GM12878 (cell line): ENCODE results near the gene MAMLD1. TPM values are rescaled to one million over a fixed set of nuclear protein-coding genes. Genes with fewer than 3 reads are reported as not detected.

Experiments
- ATAC-seq: fragments of 200-7000 bp; cut with Tn5 transposase; 3 replicates; pipeline ENCODE4 v1.9.1; 2020; ENCODE audit warnings: mild to moderate bottlenecking, moderate library complexity
- BruUV-seq: library from RNA; stranded (reverse); fragments of 400-500 nt; replicated peaks from 2 replicates; lab custom pipeline; 2021; lab: Mats Ljungman, UMichigan
- CTCF ChIA-PET: fragments of 300-600 bp; sonication (Branson Sonifier 250); formaldehyde crosslinking; extraction: SDS; loops from one replicate; lab custom pipeline; 2021; ENCODE audit warnings: inconsistent platforms; lab: Yijun Ruan, JAX
- POLR2A ChIA-PET: fragments of 350-600 bp; formaldehyde crosslinking; extraction: SDS; loops from one replicate; lab custom pipeline; 2021; ENCODE audit warnings: inconsistent platforms; lab: Charles Lee
- RAD21 ChIA-PET: fragments of 300-600 bp; sonication (Branson Sonifier 250); formaldehyde crosslinking; loops from one replicate; lab custom pipeline; 2023; ENCODE audit warnings: antibody characterized with exemption; ENCODE audit not compliant: unreplicated experiment; lab: Charles Lee
- SMC1A ChIA-PET: fragments of 300-600 bp; sonication (Branson Sonifier 250); formaldehyde crosslinking; loops from one replicate; lab custom pipeline; 2023; ENCODE audit not compliant: unreplicated experiment, uncharacterized antibody; lab: Charles Lee
- DNase-seq: peaks from one replicate; pipeline ENCODE4 v3.0.0-alpha.2; 2011; ENCODE audit warnings: low read depth, low spot score
- FAIRE-seq: peaks from 3 replicates; lab custom pipeline; 2011; peaks lifted over from hg19 to GRCh38; lab: Jason Lieb, UNC
- H2AFZ ChIP-seq: 2 replicates; pipeline ENCODE4 v1.6.0; 2011; ENCODE audit warnings: low read depth, low read length, control low read depth; ENCODE audit not compliant: control insufficient read depth
- H3K27ac ChIP-seq: 2 replicates; pipeline ENCODE4 v1.5.1; 2011; ENCODE audit warnings: control low read depth; ENCODE audit not compliant: control insufficient read depth, insufficient read depth
- H3K27me3 ChIP-seq, 2 experiments: replicated peaks in 1 of 2; 2 replicates each; pipeline versions ENCODE4 v1.6.0 to v1.6.1; 2011; ENCODE audit warnings: low read length in 1 of 2; ENCODE audit not compliant: control insufficient read depth in 2 of 2, insufficient read depth in 2 of 2
- H3K36me3 ChIP-seq, 2 experiments: 2 replicates each; pipeline ENCODE4 v1.5.1; 2011; ENCODE audit warnings: low read length in 1 of 2; ENCODE audit not compliant: control insufficient read depth in 2 of 2, insufficient read depth in 2 of 2
- H3K4me1 ChIP-seq: 2 replicates; pipeline ENCODE4 v1.6.1; 2011; ENCODE audit warnings: mild to moderate bottlenecking, low read length, moderate library complexity, mixed read lengths; ENCODE audit not compliant: control insufficient read depth, insufficient read depth
- H3K4me2 ChIP-seq: 2 replicates; pipeline ENCODE4 v1.6.0; 2011; ENCODE audit warnings: control low read depth; ENCODE audit not compliant: control insufficient read depth, insufficient read depth
- H3K4me3 ChIP-seq: fragments of 200-600 bp; sonication (generic); 2 replicates; pipeline ENCODE4 v1.5.1; 2016
- H3K79me2 ChIP-seq: 2 replicates; pipeline ENCODE4 v1.6.0; 2011; ENCODE audit warnings: low read length; ENCODE audit not compliant: control insufficient read depth, insufficient read depth
- H3K9ac ChIP-seq: 2 replicates; pipeline ENCODE4 v1.8.0; 2011; ENCODE audit warnings: low read length, control low read depth, mixed read lengths; ENCODE audit not compliant: control insufficient read depth, insufficient read depth
- H3K9me3 ChIP-seq: replicated peaks from 3 replicates; pipeline ENCODE4 v1.5.1; 2011; ENCODE audit warnings: mild to moderate bottlenecking, low read length; ENCODE audit not compliant: control insufficient read depth, insufficient read depth
- H4K20me1 ChIP-seq: 2 replicates; pipeline ENCODE4 v1.6.0; 2011; ENCODE audit not compliant: control insufficient read depth, insufficient read depth
- BHLHE40 ChIP-seq, 2 experiments: fragments of 450-650 bp in 1 of 2; IDR thresholded peaks; 2 replicates each; pipeline ENCODE4 v1.6.1; 2011 to 2017; ENCODE audit warnings: low read depth in 2 of 2, borderline replicate concordance in 1 of 2, improper control_type of control experiment in 1 of 2, low read length in 1 of 2, mild to moderate bottlenecking in 1 of 2
- CEBPB ChIP-seq, 2 experiments: fragments of 150-350 bp in 1 of 2; IDR thresholded peaks; 2 replicates each; pipeline ENCODE4 v1.6.1; 2012 to 2014; ENCODE audit warnings: low read depth in 2 of 2, low read length in 2 of 2, borderline replicate concordance in 1 of 2, inconsistent platforms in 1 of 2
- CTCF ChIP-seq, 3 experiments: IDR thresholded peaks in 2 of 3; conservative IDR thresholded peaks in 1 of 3; 2 replicates each; pipeline ENCODE4 v1.5.1; 2011; ENCODE audit warnings: low read depth in 3 of 3, low read length in 3 of 3, mild to moderate bottlenecking in 3 of 3, control low read depth in 2 of 3, moderate library complexity in 2 of 3, inconsistent platforms in 1 of 3, mixed read lengths in 1 of 3; ENCODE audit not compliant: control insufficient read depth in 2 of 3, insufficient read depth in 1 of 3; ENCODE audit errors: extremely low read depth in 1 of 3
- ETV6 ChIP-seq, 2 experiments: fragments of 450-650 bp in 1 of 2; IDR thresholded peaks in 1 of 2; conservative IDR thresholded peaks in 1 of 2; 2 replicates each; pipeline ENCODE4 v1.6.1; 2014; ENCODE audit warnings: antibody characterized with exemption in 1 of 2, borderline replicate concordance in 1 of 2, low read depth in 1 of 2, mild to moderate bottlenecking in 1 of 2, moderate library complexity in 1 of 2
- FOXK2 ChIP-seq: fragments of 450-650 bp; IDR thresholded peaks from 2 replicates; pipeline ENCODE4 v1.6.1; 2017; ENCODE audit warnings: mild to moderate bottlenecking, moderate library complexity
- IRF4 ChIP-seq: IDR thresholded peaks from 2 replicates; pipeline ENCODE4 v1.6.1; 2011; ENCODE audit warnings: low read depth, low read length
- NBN ChIP-seq: fragments of 450-650 bp; IDR thresholded peaks from 2 replicates; pipeline ENCODE4 v1.6.1; 2016
- POLR2A ChIP-seq: IDR thresholded peaks from 2 replicates; pipeline ENCODE4 v1.6.1; 2011; ENCODE audit warnings: low read depth, mild to moderate bottlenecking, low read length
- RELA ChIP-seq: fragments of 450-650 bp; IDR thresholded peaks from 2 replicates; pipeline ENCODE4 v1.8.0; 2014; ENCODE audit warnings: borderline replicate concordance; ENCODE audit not compliant: partially characterized antibody
- SMAD1 ChIP-seq: fragments of 450-650 bp; IDR thresholded peaks from 2 replicates; pipeline ENCODE4 v1.6.1; 2018; ENCODE audit warnings: mild to moderate bottlenecking, low read depth; ENCODE audit not compliant: partially characterized antibody
- SMC3 ChIP-seq: IDR thresholded peaks from 2 replicates; pipeline ENCODE4 v1.6.1; 2011; ENCODE audit warnings: low read length, improper control_type of control experiment, borderline replicate concordance
- SREBF2 ChIP-seq: IDR thresholded peaks from 2 replicates; pipeline ENCODE4 v1.6.1; 2012; ENCODE audit warnings: mild to moderate bottlenecking, low read length
- ZNF217 ChIP-seq: fragments of 450-650 bp; IDR thresholded peaks from 2 replicates; pipeline ENCODE4 v1.6.1; 2017; ENCODE audit warnings: antibody characterized with exemption, mild to moderate bottlenecking
- WGBS: methylation state at CpG from one replicate; pipeline ENCODE4 v1.1.6; 2016; ENCODE audit warnings: low lambda C conversion rate; ENCODE audit not compliant: insufficient replicate concordance, insufficient coverage; ENCODE audit errors: missing lambda C conversion rate; 5-methylcytosine and 5-hydroxymethylcytosine counted together
- in situ Hi-C: fragments of 300-500 bp; cut with MboI; formaldehyde crosslinking; loops from 9 replicates; pipeline ENCODE4 v1.14.3; 2018; ENCODE audit warnings: mixed read lengths
- intact Hi-C: fragments of 100-400 bp; cut with micrococcal nuclease; formaldehyde crosslinking; loops from one replicate; pipeline ENCODE4 v1.14.2; 2022; ENCODE audit not compliant: unreplicated experiment
- polyA plus RNA-seq, 11 experiments: library from polyadenylated mRNA; depleted of rRNA in 4 of 11; unstranded in 6 of 11; stranded (reverse) in 5 of 11; fragments of >200 nt; fragmentation: Nextera tagmentation in 4 of 11; fragmentation: Illumina TruSeq in 1 of 11; extraction: Ambion mirVana in 4 of 11; extraction: Trizol in 1 of 11; gene quantifications; 1 replicate in 1 of 11; 2 replicates in 10 of 11; pipeline versions ENCODE4 v1.2.1 to v1.2.3, GENCODE V29; 2011 to 2016; ENCODE audit warnings: inconsistent platforms in 2 of 11, missing spikeins in 2 of 11, low read depth in 1 of 11
- total RNA-seq, 4 experiments: library from RNA; depleted of rRNA in 3 of 4; stranded (reverse); fragments of >200 nt in 3 of 4; fragmentation: Illumina TruSeq in 1 of 4; extraction: Trizol in 1 of 4; gene quantifications; 2 replicates each; pipeline versions ENCODE4 v1.2.1 to v1.2.3, GENCODE V29; 2013 to 2021
- TF ChIP-seq, protein P1 (sequence below): fragments of 450-650 bp; IDR thresholded peaks from 2 replicates; pipeline ENCODE4 v1.6.1; 2017; ENCODE audit warnings: borderline replicate concordance

Gene MAMLD1
- total and polyA plus RNA-seq, 10 of the 15 experiments (the other 5 are each of a cell fraction or from before 2014, with no cell fraction given), result 0.03 to 0.05 TPM; not detected in 8

DNA sequence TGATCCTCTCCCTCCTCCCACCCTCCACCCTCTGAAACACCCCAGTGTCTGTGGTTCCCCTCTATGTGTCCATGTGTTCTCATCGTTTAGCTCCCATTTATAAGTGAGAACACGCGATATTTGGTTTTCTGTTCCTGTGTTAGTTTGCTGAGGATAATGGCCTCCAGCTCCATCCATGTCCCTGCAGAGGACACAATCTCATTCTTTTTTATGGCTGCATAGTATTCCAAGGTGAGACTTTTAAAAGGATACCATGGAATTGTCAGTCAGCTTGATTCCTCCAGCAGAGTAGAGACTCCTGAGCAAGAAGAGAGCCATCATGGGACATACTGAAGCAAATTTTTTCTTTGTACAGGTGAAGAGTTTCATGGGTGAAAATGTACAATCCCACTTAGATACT is 166.5 kb downstream of the MAMLD1 start:
- Histone ChIP-seq H3K4me2 (no peak overlapping the region), H4K20me1 (no peaks in the 10 kb centered on the region), H3K27ac (no peak overlapping the region), H3K36me3 (no peaks in the 10 kb centered on the region), H3K9me3 (no peaks in the 10 kb centered on the region; the same call in 2 of the 3 replicates), H3K4me3 (no peak overlapping the region), H3K4me1 (no peaks in the 10 kb centered on the region), H3K79me2 (no peaks in the 10 kb centered on the region), H3K9ac (no peak overlapping the region), H2AFZ (no peak overlapping the region), H3K27me3 (no peaks in the 10 kb centered on the region; a peak in 1 of 4 replicates)
- no TSS peak for BruUV-seq
- ChIA-PET CTCF (no interaction called here), RAD21 (no interaction called here), SMC1A (no interaction called here), POLR2A (no interaction called here)
- intact Hi-C loops (no loop called here), in situ Hi-C loops (no loop called here)
- ATAC-seq (no peak), FAIRE-seq (no peak), DNase-seq (no peak)
- 80% methylated on average over 3 of the region's 3 CpGs for WGBS
- TF ChIP-seq BHLHE40 (IDR thresholded peaks at IDR 0.05; ENCODE audit: borderline replicate concordance in 1 of 2, low read depth in 2 of 2, low read length in 1 of 2), result no peak
- no peak for TF ChIP-seq POLR2A
- TF ChIP-seq RELA, result no peak
- no peak for TF ChIP-seq SREBF2

DNA sequence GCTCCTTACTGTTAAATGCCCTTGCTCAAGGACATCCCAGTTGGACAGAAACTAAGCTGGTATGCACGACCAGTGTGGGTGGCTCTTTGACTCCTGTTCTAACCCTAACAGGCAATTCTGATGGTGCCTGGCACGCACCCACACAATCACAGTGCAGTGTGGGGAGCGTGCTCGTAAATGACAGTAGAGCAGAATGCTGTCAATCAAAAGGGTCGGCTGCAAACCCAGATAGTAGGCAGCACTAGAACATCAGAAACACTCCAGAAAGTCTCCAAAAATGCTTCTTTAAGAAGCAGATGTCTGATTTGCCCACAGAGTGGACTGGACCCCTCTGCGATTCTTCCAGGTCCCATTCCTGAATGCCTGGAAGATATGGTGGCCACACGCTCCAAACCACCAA is 167.7 kb downstream of the MAMLD1 start:
- TF ChIP-seq, protein P1, sequence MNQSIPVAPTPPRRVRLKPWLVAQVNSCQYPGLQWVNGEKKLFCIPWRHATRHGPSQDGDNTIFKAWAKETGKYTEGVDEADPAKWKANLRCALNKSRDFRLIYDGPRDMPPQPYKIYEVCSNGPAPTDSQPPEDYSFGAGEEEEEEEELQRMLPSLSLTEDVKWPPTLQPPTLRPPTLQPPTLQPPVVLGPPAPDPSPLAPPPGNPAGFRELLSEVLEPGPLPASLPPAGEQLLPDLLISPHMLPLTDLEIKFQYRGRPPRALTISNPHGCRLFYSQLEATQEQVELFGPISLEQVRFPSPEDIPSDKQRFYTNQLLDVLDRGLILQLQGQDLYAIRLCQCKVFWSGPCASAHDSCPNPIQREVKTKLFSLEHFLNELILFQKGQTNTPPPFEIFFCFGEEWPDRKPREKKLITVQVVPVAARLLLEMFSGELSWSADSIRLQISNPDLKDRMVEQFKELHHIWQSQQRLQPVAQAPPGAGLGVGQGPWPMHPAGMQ, result no peak
- no peak for TF ChIP-seq ETV6 (conservative IDR thresholded peaks at IDR 0.05 in 1 of 2, IDR thresholded peaks at IDR 0.05 in 1 of 2; ENCODE audit: borderline replicate concordance in 1 of 2, low read depth in 1 of 2)
- TF ChIP-seq CEBPB (IDR thresholded peaks at IDR 0.05; ENCODE audit: borderline replicate concordance in 1 of 2, low read depth in 2 of 2, low read length in 2 of 2), result no peak
- no peak for TF ChIP-seq FOXK2
- no peak for TF ChIP-seq SMAD1
- no peak for TF ChIP-seq NBN
- TF ChIP-seq SMC3, result no peak
- no peak for TF ChIP-seq IRF4
- no peak for TF ChIP-seq ZNF217
- TF ChIP-seq CTCF (IDR thresholded peaks at IDR 0.05 in 2 of 3, conservative IDR thresholded peaks at IDR 0.05 in 1 of 3; ENCODE audit: control insufficient read depth in 2 of 3, extremely low read depth in 1 of 3, insufficient read depth in 1 of 3, low read depth in 3 of 3, low read length in 3 of 3), result no peak
- TF ChIP-seq, all 136 proteins: peak for 0
- Histone ChIP-seq H3K36me3 (no peaks in the 10 kb centered on the region), H3K4me3 (no peak overlapping the region), H3K4me2 (no peak overlapping the region), H3K79me2 (no peaks in the 10 kb centered on the region), H3K9ac (no peak overlapping the region), H3K27ac (no peak overlapping the region), H3K4me1 (no peaks in the 10 kb centered on the region), H3K9me3 (no peaks in the 10 kb centered on the region; the same call in 2 of the 3 replicates), H3K27me3 (no peaks in the 10 kb centered on the region; a peak in 1 of 4 replicates), H4K20me1 (no peaks in the 10 kb centered on the region), H2AFZ (no peak overlapping the region)
- ChIA-PET SMC1A (no interaction called here), CTCF (no interaction called here), POLR2A (no interaction called here), RAD21 (no interaction called here)
- intact Hi-C loops, result no loop called here
- DNase-seq, result no peak
- WGBS, result 41% methylated on average over 7 of the region's 7 CpGs
- BruUV-seq, result no TSS peak
- no peak for FAIRE-seq
- ATAC-seq, result no peak
- in situ Hi-C loops, result no loop called here
